ENCODE data around the gene SPDYE17.
"Not testable (repeated sequence)": the region's sequence is repeated elsewhere in the genome, so short reads cannot be mapped to it uniquely, and the experiment has no call there.

The SPDYE17 gene, protein sequence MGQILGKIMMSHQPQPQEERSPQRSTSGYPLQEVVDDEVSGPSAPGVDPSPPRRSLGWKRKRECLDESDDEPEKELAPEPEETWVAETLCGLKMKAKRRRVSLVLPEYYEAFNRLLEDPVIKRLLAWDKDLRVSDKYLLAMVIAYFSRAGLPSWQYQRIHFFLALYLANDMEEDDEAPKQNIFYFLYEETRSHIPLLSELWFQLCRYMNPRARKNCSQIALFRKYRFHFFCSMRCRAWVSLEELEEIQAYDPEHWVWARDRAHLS

DNA sequence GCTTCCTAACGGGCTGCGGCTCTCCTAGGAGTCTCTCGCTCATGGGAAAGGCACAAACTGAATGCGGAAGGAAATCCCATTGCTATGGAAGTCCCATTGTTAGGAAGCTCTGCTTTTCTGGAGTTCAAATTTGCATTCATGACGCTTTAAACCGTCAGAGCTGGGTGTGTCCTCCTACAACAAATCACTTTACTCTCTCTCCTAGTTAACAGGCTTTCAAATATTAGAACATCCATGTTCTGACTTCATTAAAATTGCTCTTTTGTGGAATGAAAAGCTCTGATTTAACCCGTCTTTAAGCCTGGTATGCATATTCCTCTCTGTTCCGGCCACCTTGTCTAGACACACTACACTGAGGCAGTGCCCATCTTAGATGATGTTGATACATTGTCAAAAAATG lies at the start of gene SPDYE17:
Gene SPDYE17 (minus strand): TSS at position 101 of the 400 bp plus-strand sequence. CDS start 1,791 bp downstream, outside the sequence.
- not testable (repeated sequence) for DNase-seq (ENCODE audit: low read depth); H3K4me3 ChIP-seq (ENCODE audit: control insufficient read depth, low read depth, low read length)

DNA sequence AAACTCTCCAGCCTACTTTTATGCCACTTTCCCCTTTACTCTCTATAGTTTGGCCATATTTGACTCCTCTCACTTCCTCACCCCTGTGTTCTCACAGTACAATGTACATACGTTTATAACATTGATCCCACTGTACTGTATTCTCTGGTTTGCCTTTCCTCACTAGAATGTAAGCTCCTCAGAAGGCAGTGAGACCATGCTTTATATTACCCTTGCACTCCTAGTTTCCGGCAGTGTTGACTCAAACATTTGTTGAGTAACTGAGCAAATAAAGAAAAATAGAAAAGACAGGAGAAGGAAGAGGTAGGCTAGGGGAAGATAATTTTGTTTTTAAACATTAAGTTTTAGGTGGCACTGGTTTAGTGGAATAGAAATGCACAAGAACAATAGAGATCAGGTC lies 48.1 kb upstream of the SPDYE17 start:
- DNase-seq (ENCODE audit: low read depth); H3K4me3 ChIP-seq (ENCODE audit: control insufficient read depth, low read depth, low read length): not testable (repeated sequence)

DNA sequence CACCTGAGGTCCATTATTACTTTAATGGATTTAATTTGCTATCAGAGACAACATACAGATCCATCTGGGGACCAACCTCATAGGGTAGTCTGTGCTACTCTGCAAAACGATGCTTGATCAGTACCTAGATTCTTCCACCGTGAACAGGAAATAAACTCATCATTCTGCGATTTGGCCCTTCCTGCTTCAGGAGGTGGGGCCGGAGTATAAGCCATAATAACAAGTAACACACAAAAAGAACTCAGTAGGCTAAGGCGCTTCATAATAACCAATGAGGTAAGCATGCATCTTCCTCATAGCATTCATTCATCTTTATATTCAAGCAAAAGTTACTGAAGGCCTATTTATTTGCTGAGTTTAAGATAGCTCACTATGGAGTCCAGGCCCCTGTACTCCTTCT lies 47.5 kb upstream of the SPDYE17 start:
- H3K4me3 ChIP-seq (ENCODE audit: control insufficient read depth, low read depth, low read length) = not testable (repeated sequence)

DNA sequence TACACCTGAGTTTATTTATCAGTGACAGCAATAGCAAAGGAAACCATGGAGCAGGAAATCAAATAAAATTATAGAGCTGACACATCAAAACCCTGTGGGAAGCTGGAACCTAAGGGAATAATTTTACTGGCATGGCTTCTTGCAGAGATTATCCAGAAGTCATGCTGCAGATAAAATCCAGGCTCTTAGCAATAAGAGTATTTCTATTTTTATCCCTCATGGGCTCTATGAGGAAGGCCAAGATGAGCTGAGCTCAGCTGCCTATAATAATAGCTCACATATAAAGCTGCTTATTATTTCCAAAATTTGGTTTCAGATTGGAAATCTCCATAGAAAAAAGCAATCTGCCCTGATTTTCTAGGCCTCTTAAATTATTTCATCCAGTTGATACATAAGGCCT lies 47.0 kb upstream of the SPDYE17 start:
- DNase-seq (ENCODE audit: low read depth); H3K4me3 ChIP-seq (ENCODE audit: control insufficient read depth, low read depth, low read length): not testable (repeated sequence)

More for the DNA sequence above, 47.5 kb upstream of the SPDYE17 start:
- not testable (repeated sequence) for DNase-seq (ENCODE audit: low read depth)

DNA sequence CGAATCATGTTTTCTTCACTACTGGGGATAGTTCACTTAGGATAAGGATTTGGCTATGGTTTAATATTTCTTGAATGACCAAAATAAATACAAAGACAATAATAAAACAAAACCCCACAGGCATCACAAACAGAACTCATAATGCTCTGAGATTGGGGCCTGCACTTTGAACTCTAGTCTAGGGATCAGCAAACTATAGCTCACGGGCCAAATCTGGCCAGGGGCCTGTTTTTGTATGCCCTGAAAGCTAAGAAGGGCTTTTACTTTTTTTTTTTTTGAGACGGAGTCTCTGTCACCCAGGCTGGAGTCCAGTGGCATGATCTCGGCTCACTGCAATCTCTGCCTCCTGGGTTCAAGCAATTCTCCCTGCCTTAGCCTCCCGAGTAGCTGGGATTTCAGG lies 44.9 kb upstream of the SPDYE17 start:
- not testable (repeated sequence) for DNase-seq (ENCODE audit: low read depth); H3K4me3 ChIP-seq (ENCODE audit: control insufficient read depth, low read depth, low read length)

DNA sequence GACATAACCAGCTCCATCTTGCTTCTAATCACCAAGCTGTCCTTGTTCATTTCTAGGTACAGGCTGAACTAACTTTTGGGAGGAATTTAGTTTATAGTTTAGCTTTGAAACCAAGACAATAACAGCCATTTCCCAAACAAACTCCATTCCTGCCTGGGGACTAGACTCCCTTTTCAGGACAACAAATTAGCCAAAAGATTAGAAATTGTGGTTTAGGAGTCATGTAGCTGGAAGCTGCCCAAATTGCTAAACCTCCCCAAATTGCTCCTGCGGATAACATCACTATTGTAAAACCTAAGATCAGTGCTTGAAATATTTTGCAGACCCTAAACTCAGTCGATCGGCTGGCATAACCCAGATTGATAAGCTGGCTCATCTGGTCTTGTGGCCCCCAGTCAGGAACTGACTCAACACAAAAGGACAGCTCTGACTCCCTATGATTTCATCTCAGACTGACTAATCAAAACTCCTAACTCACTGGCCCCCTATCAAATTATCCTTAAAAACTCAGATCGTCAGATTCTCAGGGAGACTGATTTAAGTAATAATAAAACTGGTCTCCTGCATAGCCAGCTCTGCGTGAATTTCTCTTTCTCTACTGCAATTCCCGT lies 42.7 kb upstream of the SPDYE17 start:
- DNase-seq (ENCODE audit: low read depth) = not testable (repeated sequence)

DNA sequence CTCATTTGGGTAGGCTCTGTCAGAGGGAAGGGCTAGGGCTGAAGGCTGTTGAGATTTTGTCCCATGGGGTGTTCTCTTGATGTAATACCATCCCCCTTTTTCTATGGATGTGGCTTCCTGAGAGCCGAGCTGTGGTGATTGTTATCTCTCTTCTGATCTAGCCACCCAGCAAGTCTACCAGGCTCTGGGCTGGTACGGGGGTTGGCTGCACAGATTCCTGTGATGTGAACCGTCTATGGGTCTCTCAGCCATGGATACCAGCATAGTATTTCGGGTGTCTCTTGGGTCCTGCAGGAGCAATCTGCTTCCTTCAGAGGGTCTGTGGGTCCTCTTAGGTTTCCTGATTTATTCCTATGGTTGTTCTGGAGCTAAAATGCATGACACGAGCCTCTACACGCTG lies 38.9 kb upstream of the SPDYE17 start:
- not testable (repeated sequence) for H3K4me3 ChIP-seq (ENCODE audit: control insufficient read depth, low read depth, low read length); DNase-seq (ENCODE audit: low read depth)

More for the DNA sequence above, 42.7 kb upstream of the SPDYE17 start:
- not testable (repeated sequence) for H3K4me3 ChIP-seq (ENCODE audit: control insufficient read depth, low read depth, low read length)

DNA sequence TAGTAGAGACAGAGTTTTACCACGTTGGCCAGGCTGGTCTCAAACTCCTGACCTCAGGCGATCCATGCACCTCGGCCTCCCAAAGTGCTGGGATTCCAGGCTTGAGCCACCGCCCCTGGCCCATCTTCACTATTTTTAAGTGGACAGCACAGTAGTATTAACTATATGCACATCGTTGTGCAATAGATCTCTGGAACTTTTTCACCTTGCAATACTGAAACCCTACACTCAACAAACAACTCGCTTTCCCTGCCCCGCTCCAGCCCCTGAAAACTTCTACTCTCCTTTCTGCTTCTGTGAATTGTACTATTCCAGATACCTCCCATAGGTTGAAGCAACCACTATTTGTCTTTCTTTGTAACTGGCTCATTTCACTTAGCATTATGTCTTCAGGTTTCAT lies 33.7 kb upstream of the SPDYE17 start:
- H3K4me3 ChIP-seq (ENCODE audit: control insufficient read depth, low read depth, low read length); DNase-seq (ENCODE audit: low read depth): not testable (repeated sequence)

DNA sequence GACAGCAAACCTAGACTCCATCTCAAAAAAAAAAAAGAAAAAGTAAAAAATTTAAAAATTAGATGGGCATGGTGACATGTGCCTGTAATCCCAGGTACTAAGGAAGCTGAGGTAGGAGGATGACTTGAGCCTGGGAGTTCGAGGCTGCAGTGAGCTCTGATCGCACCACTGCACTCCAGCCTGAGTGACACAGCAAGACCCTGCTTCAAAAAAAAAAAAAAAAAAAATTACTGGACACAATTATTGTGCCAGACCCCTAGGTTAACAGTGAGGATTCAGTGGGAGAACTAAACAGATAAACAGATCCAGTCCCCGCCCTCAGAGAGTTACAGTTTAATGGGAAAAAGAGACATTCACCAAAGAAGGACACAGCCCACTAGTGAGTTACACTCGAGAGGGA lies 31.6 kb upstream of the SPDYE17 start:
- H3K4me3 ChIP-seq (ENCODE audit: control insufficient read depth, low read depth, low read length); DNase-seq (ENCODE audit: low read depth): not testable (repeated sequence)

DNA sequence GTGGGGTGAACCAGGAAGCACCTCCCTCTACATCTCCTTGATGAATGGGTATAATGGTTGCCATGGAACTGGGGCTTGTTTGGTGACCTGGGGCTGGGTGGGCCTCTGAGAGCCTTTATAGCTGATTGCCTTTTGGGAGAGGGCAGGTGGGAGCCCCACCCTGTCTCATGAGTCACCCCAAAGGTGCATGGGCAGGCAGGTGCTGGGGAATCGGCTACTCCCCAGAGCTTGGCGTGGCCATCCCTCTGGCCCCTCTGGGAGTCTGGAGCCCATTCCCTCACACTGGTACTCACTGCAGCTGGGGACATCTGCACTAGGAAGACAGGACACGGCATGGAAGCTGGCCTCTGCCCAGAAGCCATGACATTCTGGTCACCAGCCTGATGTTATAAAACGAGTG lies 30.4 kb upstream of the SPDYE17 start, which contains the start of gene SPDYE18:
Gene SPDYE18 (minus strand): TSS at position 2 of the 400 bp plus-strand sequence. CDS start 2,046 bp downstream, outside the sequence.
- not testable (repeated sequence) for DNase-seq (ENCODE audit: low read depth); H3K4me3 ChIP-seq (ENCODE audit: control insufficient read depth, low read depth, low read length)

DNA sequence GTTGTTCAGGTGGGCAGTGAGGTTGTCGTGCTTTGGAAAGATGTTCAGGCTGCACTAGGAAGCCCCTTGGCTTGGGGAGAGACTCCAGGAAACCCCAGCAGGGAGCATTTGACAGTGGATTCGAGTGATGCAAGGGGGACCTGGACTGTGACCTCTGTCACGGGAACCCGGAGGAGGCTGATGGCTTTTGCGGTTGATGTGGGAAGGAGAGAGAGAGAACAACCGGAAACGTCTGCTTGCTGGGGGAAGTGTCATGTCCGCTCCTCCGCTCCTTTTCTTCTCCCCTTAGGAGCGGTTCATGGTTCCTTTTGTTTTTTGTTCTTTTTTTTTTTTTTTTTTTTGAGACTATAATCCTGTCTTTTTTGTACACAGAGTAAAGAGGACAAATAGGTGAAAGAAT lies 5.8 kb downstream of the SPDYE17 start:
- not testable (repeated sequence) for DNase-seq (ENCODE audit: low read depth)

DNA sequence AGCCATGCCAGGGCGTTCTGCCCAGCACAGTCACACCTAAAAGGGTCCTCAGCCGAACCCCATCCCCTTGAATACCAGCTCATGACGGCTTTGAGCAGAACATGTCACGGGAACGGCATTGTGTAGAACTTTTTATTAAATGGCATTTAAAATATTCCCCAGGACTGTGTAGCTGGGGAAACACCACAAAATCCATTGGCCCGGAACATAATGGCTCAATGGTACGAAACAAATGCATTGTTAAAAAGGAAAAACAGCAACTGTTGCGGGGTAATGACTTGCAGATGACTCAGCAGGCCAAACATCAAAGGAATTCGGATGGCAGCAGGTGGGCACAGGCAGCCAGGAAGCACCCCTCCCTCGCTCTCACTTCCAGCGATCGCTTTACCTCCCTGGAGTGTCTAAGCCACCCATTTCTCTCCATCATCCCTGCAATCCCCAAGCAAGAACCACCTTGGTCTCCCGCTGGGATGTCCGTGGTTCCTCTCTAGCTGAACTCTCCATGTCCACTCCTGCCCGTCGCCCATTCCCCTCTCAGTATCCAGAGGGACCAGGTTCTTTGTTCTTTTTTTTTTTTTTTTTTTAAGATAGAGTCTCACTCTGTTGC lies 22.0 kb downstream of the SPDYE17 start:
- DNase-seq (ENCODE audit: low read depth) = peak; percentile 32
- not testable (repeated sequence) for H3K4me3 ChIP-seq (ENCODE audit: control insufficient read depth, low read depth, low read length)

More for the DNA sequence above, 5.8 kb downstream of the SPDYE17 start:
- not testable (repeated sequence) for H3K4me3 ChIP-seq (ENCODE audit: control insufficient read depth, low read depth, low read length)

DNA sequence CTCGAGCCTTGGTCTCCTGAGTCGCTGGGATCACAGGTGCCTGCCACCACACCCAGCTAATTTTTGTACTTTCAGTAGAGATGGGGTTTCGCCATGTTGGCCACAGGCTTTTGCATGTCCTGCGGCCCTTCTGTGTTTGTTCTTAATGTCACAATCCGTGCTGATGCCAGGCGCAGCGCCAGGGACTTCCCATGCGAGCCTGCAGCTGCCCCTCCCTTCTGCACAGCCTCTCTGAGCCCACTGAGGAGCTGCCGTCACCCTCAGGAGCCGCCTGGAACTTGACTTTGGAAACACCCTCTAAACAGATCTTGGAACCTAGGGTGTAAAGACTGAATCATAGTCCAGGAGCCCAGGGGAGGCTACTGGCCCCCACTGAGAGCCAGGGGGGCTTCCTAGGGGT lies 24.2 kb downstream of the SPDYE17 start:
- peak; percentile 28 for DNase-seq (ENCODE audit: low read depth)
- not testable (repeated sequence) for H3K4me3 ChIP-seq (ENCODE audit: control insufficient read depth, low read depth, low read length)

DNA sequence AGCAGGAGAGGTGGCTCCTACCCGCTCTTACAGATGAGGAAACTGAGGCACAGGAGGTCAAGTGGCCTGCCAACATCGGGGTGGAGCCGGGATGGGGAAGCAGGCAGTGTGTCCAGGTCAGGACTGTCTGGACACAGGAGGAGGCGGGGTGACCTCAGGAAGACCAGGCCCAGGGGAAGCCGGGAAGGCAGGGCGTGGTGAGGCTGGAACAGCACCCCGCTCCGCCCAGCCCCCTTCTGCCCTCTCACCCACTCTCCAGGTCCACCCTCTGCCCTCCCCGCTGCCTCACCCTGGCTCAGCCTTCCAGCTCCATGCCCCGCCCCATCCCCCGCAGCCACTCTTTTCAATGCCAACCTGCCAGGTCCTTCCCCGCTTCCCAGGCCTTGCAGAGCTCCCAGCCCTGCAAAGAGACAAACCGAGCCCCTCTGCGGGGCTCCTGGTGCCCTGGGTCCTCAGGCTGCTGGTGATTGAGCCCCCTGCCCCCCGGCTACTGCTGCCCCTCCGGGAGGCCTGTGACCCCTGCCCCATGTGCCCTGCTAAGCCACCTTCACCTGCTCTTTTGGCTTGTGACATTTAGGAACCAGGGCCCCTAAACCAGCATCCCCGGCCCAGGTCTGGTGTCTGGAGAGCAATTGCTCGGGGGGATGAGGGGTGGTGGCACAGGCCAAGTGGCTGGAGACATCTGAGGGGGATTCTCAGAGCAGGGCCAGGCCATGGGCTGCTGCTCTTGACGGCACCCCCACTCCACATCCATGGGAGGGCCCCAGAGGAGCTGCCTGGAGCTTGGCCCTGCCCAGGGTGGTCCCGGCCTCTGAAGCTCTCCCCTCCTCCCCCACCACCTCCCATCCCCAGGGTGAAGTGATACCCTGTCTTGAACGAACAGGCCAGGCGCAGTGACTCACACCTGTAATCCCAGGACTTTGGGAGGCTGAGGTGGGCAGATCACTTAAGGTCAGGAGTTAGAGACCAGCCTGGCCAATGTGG lies 25.7 kb downstream of the SPDYE17 start:
- DNase-seq (ENCODE audit: low read depth); H3K4me3 ChIP-seq (ENCODE audit: control insufficient read depth, low read depth, low read length): not testable (repeated sequence)

DNA sequence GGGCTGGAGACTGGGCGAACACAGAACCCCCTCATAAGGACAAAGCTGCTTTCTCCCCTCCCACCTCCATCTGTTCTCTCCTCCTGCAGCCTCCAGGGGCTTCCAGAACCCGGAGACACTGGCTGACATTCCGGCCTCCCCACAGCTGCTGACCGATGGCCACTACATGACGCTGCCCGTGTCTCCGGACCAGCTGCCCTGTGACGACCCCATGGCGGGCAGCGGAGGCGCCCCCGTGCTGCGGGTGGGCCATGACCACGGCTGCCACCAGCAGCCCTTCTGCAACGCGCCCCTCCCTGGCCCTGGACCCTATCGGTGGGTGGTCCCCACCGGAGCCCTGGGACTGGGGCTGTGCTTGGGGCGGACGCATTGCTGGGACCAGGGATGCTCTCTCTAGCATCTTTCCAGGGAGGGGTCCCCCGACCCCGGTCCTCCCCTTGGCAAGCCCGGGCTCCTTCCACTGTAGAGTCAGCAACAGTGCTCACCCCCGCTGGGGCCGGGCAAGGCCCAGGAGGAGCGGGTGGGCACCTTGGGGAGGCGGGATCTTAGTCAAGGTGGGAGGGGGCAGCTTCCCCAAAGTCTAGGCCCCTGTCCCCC lies 26.6 kb downstream of the SPDYE17 start:
- H3K4me3 ChIP-seq (ENCODE audit: control insufficient read depth, low read depth, low read length); DNase-seq (ENCODE audit: low read depth): not testable (repeated sequence)

DNA sequence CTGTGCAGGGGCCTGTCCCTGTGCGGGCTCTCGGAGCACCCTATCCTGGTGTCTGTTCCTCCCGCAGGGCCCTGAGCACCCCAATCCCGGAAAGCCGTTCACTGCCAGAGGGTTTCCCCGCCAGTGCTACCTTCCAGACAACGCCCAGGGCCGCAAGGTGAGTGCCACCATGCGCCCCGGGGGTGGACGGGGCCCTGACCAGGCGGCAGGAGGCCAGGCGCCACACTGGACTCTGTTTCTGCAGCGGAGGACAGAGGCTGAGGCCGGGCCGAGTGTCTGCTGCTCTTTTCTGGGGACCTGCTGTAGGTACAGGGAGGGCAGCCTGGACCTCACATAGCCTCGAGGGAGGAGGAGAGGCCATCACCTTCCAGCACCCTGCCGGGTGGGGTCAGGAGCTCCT lies 28.0 kb downstream of the SPDYE17 start:
- not testable (repeated sequence) for H3K4me3 ChIP-seq (ENCODE audit: control insufficient read depth, low read depth, low read length); DNase-seq (ENCODE audit: low read depth)

DNA sequence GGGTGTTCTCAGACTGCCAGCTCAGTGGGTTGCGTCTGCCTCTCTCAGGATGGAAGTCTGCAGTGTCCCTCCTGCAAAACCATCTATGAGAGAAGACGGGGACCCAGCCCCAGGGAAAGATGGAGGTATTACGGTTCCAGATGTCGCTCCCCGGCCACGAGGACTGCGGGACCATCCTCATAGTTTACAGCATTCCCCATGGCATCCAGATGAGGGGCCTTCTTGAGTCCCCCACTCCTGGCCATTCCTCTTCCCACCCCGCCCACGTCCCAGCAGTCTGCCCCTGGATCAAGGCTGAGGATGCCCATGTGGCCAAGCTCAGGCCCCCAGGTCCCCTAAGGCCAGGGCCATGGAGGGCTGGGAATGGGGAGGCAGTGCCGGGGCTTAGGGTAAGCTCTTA lies 28.9 kb downstream of the SPDYE17 start:
- DNase-seq (ENCODE audit: low read depth); H3K4me3 ChIP-seq (ENCODE audit: control insufficient read depth, low read depth, low read length): not testable (repeated sequence)

DNA sequence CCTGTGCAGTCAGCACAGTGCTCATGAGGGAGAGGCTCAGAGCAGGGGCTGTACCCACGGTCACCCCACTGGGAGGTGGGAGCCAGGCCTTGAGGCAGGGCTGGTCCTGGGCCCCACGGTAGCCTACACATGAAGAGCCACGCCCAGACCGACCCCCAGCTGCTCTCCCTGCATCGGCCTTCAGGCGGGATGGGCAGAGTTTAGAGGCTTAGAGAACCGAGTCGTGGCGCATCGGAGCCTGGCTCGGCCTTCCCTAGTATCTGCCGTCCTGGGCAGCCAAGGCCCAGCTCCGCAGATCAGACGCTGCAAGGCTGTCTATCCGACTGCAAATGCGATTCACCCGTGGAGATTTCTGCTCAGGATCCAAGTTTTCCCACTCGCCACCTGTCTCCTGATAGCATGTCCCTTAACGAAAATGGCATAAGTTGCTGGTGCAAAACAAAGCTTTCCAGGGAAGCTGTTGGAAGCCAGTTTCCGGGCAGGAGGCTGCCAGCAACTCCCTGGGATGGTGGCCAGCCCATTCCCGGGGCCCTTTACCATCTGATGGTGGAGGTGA lies 29.4 kb downstream of the SPDYE17 start:
- not testable (repeated sequence) for H3K4me3 ChIP-seq (ENCODE audit: control insufficient read depth, low read depth, low read length); DNase-seq (ENCODE audit: low read depth)

All from AG09309 (cell line).